DOHH2 (cell line): ENCODE data around the gene SEMA5B.

Source experiments
- H3F3A ChIP-seq: fragments of 200-600 bp; sonication (generic), shearing (Covaris generic); 2 replicates; pipeline ENCODE4 v1.6.0; 2016; ENCODE audit warnings: antibody characterized with exemption, mild to moderate bottlenecking; ENCODE audit not compliant: control insufficient read depth, insufficient read depth
- H3K27ac ChIP-seq: fragments of 200-600 bp; sonication (generic); 2 replicates; pipeline ENCODE4 v1.5.1; 2014; ENCODE audit warnings: low read depth, mild to moderate bottlenecking, low read length, moderate library complexity
- H3K27me3 ChIP-seq: fragments of 200-600 bp; sonication (generic); 2 replicates; pipeline ENCODE4 v1.6.1; 2014; ENCODE audit warnings: mild to moderate bottlenecking, low read length, mixed read lengths; ENCODE audit not compliant: control insufficient read depth
- H3K36me3 ChIP-seq: fragments of 200-600 bp; sonication (generic); 2 replicates; pipeline ENCODE4 v1.6.1; 2014; ENCODE audit warnings: mild to moderate bottlenecking, low read length, moderate library complexity, mixed read lengths; ENCODE audit not compliant: control insufficient read depth
- H3K4me1 ChIP-seq: fragments of 200-600 bp; sonication (generic); 2 replicates; pipeline ENCODE4 v1.6.1; 2014; ENCODE audit warnings: mild to moderate bottlenecking, low read length, mixed read lengths; ENCODE audit not compliant: control insufficient read depth
- H3K4me2 ChIP-seq: fragments of 200-600 bp; sonication (generic); 2 replicates; pipeline ENCODE4 v1.6.0; 2014; ENCODE audit warnings: mild to moderate bottlenecking, low read length, moderate library complexity
- H3K4me3 ChIP-seq: fragments of 200-600 bp; sonication (generic); 2 replicates; pipeline ENCODE4 v1.5.1; 2014; ENCODE audit warnings: mild to moderate bottlenecking, low read length, mixed read lengths
- H3K79me2 ChIP-seq: fragments of 200-600 bp; sonication (generic); 2 replicates; pipeline ENCODE4 v1.6.1; 2014; ENCODE audit warnings: mild to moderate bottlenecking, low read length, mixed read lengths; ENCODE audit not compliant: control insufficient read depth
- H3K9me2 ChIP-seq: fragments of 200-600 bp; sonication (generic); replicated peaks from 2 replicates; pipeline ENCODE4 v1.6.1; 2014; ENCODE audit warnings: mild to moderate bottlenecking, low read length, mixed read lengths; ENCODE audit not compliant: control insufficient read depth
- H3K9me3 ChIP-seq: fragments of 200-600 bp; sonication (generic); 2 replicates; pipeline ENCODE4 v1.6.1; 2014; ENCODE audit warnings: antibody characterized with exemption, low read length, mixed read lengths; ENCODE audit not compliant: control insufficient read depth, insufficient read depth
- H4K20me1 ChIP-seq: fragments of 200-600 bp; sonication (generic); 2 replicates; pipeline ENCODE4 v1.6.0; 2014; ENCODE audit warnings: low read depth, mild to moderate bottlenecking, antibody characterized with exemption, low read length, moderate library complexity; ENCODE audit not compliant: control insufficient read depth, insufficient read depth
- EZH2phosphoT487 ChIP-seq: fragments of 200-600 bp; sonication (generic); IDR thresholded peaks from 2 replicates; pipeline ENCODE4 v1.6.1; 2017; ENCODE audit warnings: borderline replicate concordance, mild to moderate bottlenecking, antibody characterized with exemption, low read length, moderate library complexity, mixed read lengths
- TF ChIP-seq, protein P1 (sequence below): fragments of 200-600 bp; sonication (generic); IDR thresholded peaks from one replicate; pipeline ENCODE4 v1.5.1; 2014; ENCODE audit warnings: antibody characterized with exemption, mild to moderate bottlenecking, low read depth, low read length; ENCODE audit not compliant: poor library complexity, severe bottlenecking

Gene SEMA5B

DNA sequence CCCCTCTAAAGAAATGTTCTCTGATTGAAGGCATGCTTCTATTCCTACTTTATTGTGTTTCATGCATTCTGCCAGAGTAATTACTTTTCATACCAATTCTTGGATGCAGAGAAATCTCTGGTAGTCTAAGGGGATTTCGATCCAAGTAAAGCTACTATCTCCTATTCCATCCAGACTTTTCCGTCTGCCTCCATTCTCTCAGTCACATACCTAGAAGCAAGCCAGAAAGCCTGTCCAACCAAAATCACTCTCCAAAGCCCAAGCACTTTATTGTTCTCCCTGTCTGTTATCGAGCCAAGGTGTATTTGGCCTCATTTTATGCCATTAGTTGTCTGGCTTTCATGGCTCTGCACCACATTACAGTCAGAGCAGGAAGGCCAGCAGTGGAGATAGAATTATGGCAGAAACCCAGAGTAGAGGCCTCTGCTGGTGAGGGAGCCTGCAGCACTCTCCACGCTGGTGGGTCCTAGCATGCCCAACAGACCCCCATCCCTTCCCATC is 136.8 kb downstream of the SEMA5B start:
- H4K20me1 ChIP-seq, result no peaks in the 10 kb centered on the region
- no peak overlapping the region for H3K27ac ChIP-seq
- H3K36me3 ChIP-seq, result no peaks in the 10 kb centered on the region
- H3K79me2 ChIP-seq, result no peaks in the 10 kb centered on the region
- TF ChIP-seq, protein P1, sequence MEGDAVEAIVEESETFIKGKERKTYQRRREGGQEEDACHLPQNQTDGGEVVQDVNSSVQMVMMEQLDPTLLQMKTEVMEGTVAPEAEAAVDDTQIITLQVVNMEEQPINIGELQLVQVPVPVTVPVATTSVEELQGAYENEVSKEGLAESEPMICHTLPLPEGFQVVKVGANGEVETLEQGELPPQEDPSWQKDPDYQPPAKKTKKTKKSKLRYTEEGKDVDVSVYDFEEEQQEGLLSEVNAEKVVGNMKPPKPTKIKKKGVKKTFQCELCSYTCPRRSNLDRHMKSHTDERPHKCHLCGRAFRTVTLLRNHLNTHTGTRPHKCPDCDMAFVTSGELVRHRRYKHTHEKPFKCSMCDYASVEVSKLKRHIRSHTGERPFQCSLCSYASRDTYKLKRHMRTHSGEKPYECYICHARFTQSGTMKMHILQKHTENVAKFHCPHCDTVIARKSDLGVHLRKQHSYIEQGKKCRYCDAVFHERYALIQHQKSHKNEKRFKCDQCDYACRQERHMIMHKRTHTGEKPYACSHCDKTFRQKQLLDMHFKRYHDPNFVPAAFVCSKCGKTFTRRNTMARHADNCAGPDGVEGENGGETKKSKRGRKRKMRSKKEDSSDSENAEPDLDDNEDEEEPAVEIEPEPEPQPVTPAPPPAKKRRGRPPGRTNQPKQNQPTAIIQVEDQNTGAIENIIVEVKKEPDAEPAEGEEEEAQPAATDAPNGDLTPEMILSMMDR, result no peak
- TF ChIP-seq EZH2phosphoT487, result no peak
- H3F3A ChIP-seq, result no peaks in the 10 kb centered on the region
- H3K9me3 ChIP-seq, result no peaks in the 10 kb centered on the region
- no peak overlapping the region for H3K4me3 ChIP-seq
- H3K4me2 ChIP-seq, result no peak overlapping the region
- H3K4me1 ChIP-seq, result peaks cover 12% of the 10 kb centered on the region
- 0 out of 2 replicates have a peak, but pooled peaks cover 5% of the 10 kb centered on the region for H3K27me3 ChIP-seq
- H3K9me2 ChIP-seq, result no peaks in the 10 kb centered on the region

DNA sequence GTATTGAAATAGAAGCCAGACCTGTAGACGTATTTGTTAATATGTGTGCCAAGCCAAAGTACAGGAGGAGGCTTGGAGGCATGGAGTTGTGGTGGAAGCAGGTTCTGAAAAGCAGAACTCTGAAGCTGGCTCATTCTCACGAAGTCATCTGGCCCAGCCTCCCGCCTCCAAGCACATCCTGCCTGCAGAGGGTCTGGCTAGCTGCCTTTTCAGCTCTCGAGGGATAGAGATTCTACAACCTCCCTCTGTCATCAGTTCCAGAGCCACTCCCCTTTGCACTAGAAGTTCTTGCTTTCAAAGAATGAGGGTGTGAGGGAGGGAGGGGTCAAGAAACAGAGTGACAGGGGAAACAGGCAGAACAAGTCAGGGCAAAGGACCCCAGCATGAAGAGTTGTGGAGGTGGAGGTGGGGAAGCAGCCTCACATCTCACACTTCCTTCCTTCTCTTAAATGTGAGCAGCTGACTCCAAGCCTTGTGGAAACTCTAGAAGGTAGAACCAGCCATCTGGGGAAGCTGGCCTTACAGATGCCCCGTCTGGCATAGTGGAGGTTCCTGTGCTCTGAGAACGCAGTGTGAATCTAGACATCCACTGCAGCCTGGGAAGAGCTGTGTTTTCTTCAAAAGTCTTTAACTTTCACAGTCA is 137.4 kb downstream of the SEMA5B start:
- no peaks in the 10 kb centered on the region for H3K9me2 ChIP-seq
- no peak overlapping the region for H3K4me3 ChIP-seq
- TF ChIP-seq, protein P1, result no peak
- no peak for TF ChIP-seq EZH2phosphoT487

DNA sequence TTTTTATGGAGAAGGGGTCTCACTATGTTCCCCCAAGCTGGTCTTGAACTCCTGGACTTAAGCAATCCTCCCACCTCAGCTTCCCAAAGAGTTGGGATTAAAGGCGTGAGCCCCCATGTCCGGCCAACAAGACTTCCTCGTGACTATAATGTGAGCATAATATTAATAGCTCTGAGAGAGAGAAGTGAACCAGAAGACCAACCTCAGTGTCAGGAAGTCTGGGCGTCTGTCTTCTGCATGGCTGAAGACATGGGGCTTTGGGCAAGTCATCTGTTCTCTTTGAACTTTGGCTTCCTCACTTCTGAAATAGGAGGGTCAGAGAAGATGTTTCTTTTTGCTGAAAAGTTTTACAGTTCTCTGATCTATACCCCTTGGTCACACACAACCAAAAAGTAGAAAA is 140.6 kb downstream of the SEMA5B start:
- TF ChIP-seq EZH2phosphoT487, result no peak
- TF ChIP-seq, protein P1, result no peak
- Histone ChIP-seq H3K79me2 (no peaks in the 10 kb centered on the region), H3K27ac (no peak overlapping the region), H3K4me1 (peaks cover 12% of the 10 kb centered on the region), H3F3A (no peaks in the 10 kb centered on the region), H3K4me3 (no peak overlapping the region), H3K4me2 (no peak overlapping the region), H3K9me3 (no peaks in the 10 kb centered on the region), H3K36me3 (no peaks in the 10 kb centered on the region), H3K9me2 (no peaks in the 10 kb centered on the region), H3K27me3 (no peaks in the 10 kb centered on the region), H4K20me1 (no peaks in the 10 kb centered on the region)

More for the DNA sequence above, 137.4 kb downstream of the SEMA5B start:
- Histone ChIP-seq H3K79me2 (no peaks in the 10 kb centered on the region), H3K27ac (no peak overlapping the region), H3F3A (no peaks in the 10 kb centered on the region), H3K4me2 (no peak overlapping the region), H3K27me3 (0 out of 2 replicates have a peak, but pooled peaks cover 3% of the 10 kb centered on the region), H3K4me1 (peaks cover 12% of the 10 kb centered on the region), H4K20me1 (no peaks in the 10 kb centered on the region), H3K36me3 (no peaks in the 10 kb centered on the region), H3K9me3 (no peaks in the 10 kb centered on the region)
